Ovary (tissue), 3 donors: ENCODE results near the gene FCRL4.

ENCODE experiments used
- CTCF ChIP-seq, 3 donors: fragments of 450-650 bp in 2 of 3; fragments of 200-600 bp in 1 of 3; IDR thresholded peaks; one replicate each; pipeline versions ENCODE4 v1.5.1 to v1.8.0; 2016 to 2022; ENCODE audit warnings: antibody characterized with exemption in 3 of 3, mild to moderate bottlenecking in 1 of 3
- EP300 ChIP-seq: sonication (generic); formaldehyde crosslinking; IDR thresholded peaks from one replicate; pipeline ENCODE4 v1.6.1; 2017; ENCODE audit warnings: antibody characterized with exemption
- POLR2A ChIP-seq: fragments of 450-650 bp; IDR thresholded peaks from one replicate; pipeline ENCODE4 v1.6.1; 2017; ENCODE audit warnings: antibody characterized with exemption, mild to moderate bottlenecking, moderate library complexity
- donor health status: DM: no; HTN: no; CAD: no.

GRCh38 chr1:157551694-157552693 lies 45.9 kb downstream of the FCRL4 start, which contains the start of gene FCRL5:
- TF ChIP-seq EP300 (no peak), CTCF (IDR thresholded peaks at IDR 0.05) (no peak), POLR2A (no peak)
